Renal cortical epithelial cell (primary cell): Measurements from ENCODE around the gene TNNI2. TPM values are rescaled to one million over a fixed set of nuclear protein-coding genes. Genes with fewer than 3 reads are reported as not detected.
"Not testable (repeated sequence)": the region's sequence is repeated elsewhere in the genome, so short reads cannot be mapped to it uniquely, and the experiment has no call there.

Source experiments
- DNase-seq: peaks from one replicate; pipeline ENCODE4 v3.0.0-alpha.2; 2011; ENCODE audit warnings: low read depth
- total RNA-seq: library from RNA; depleted of rRNA; stranded (reverse); fragments of >200 nt; gene quantifications from 2 replicates; pipeline ENCODE4 v1.2.3, GENCODE V29; 2014

TNNI2 gene
- total RNA-seq: not detected in 2 replicates

- DNase-seq: no peak
Observed at GRCh38 chr11:1838426-1839144, at the start of gene TNNI2. TSS of gene TNNI2 (plus strand) at chr11:1838981. CDS start at chr11:1839697, 716 bp downstream.

- DNase-seq: no peak
Observed at GRCh38 chr11:1791912-1792311, 46.9 kb upstream of the TNNI2 start.

GRCh38 chr11:1792461-1792860 is 46.3 kb upstream of the TNNI2 start:
- no peak for DNase-seq

- no peak for DNase-seq
Observed at GRCh38 chr11:1793081-1793480, 45.7 kb upstream of the TNNI2 start.

GRCh38 chr11:1796413-1797011 is 42.3 kb upstream of the TNNI2 start:
- DNase-seq: no peak

- DNase-seq: no peak
Observed at GRCh38 chr11:1797391-1798125, 41.2 kb upstream of the TNNI2 start.

GRCh38 chr11:1803246-1803645 is 35.5 kb upstream of the TNNI2 start:
- no peak for DNase-seq

GRCh38 chr11:1803835-1804519 is 34.8 kb upstream of the TNNI2 start:
- DNase-seq: not testable (repeated sequence)

GRCh38 chr11:1805525-1805924 is 33.3 kb upstream of the TNNI2 start:
- no peak for DNase-seq

GRCh38 chr11:1807264-1807995 is 31.4 kb upstream of the TNNI2 start:
- no peak for DNase-seq

- no peak for DNase-seq
Observed at GRCh38 chr11:1810761-1811160, 28.0 kb upstream of the TNNI2 start.

GRCh38 chr11:1812274-1812673 is 26.5 kb upstream of the TNNI2 start:
- no peak for DNase-seq

GRCh38 chr11:1812801-1813200 is 26.0 kb upstream of the TNNI2 start:
- DNase-seq: no peak

GRCh38 chr11:1813356-1813755 is 25.4 kb upstream of the TNNI2 start:
- not testable (repeated sequence) for DNase-seq

- no peak for DNase-seq
Observed at GRCh38 chr11:1814691-1815090, 24.1 kb upstream of the TNNI2 start.

- no peak for DNase-seq
Observed at GRCh38 chr11:1815311-1815710, 23.5 kb upstream of the TNNI2 start.

- no peak for DNase-seq
Observed at GRCh38 chr11:1815751-1816150, 23.0 kb upstream of the TNNI2 start.

- no peak for DNase-seq
Observed at GRCh38 chr11:1817000-1817399, 21.8 kb upstream of the TNNI2 start.

- no peak for DNase-seq
Observed at GRCh38 chr11:1817511-1817910, 21.3 kb upstream of the TNNI2 start.

- no peak for DNase-seq
Observed at GRCh38 chr11:1819074-1819473, 19.7 kb upstream of the TNNI2 start.

GRCh38 chr11:1820463-1821325 is 18.1 kb upstream of the TNNI2 start:
- peak; percentile 16 for DNase-seq
